ENCODE results near the gene MAVS.

- TF ChIP-seq POLR2A (IDR thresholded peaks at IDR 0.05): no peak
- TF ChIP-seq CTCF (IDR thresholded peaks at IDR 0.05): no peak
Measured at GRCh38 chr20:3836132-3836531, 10.5 kb upstream of the MAVS start.
